HG03354 (cell line): ENCODE results near the gene COP1.
"Not testable (repeated sequence)": the region's sequence is repeated elsewhere in the genome, so short reads cannot be mapped to it uniquely, and the experiment has no call there.

Source experiments
- ATAC-seq: cut with Tn5 transposase; IDR thresholded peaks from one replicate; pipeline ENCODE4 v1.9.1; 2021; ENCODE audit warnings: mild to moderate bottlenecking; ENCODE audit not compliant: unreplicated experiment, poor library complexity, severe bottlenecking

COP1 gene

GRCh38 chr1:176144526-176144925 is 62.6 kb downstream of the COP1 start:
- no peak for ATAC-seq

DNA sequence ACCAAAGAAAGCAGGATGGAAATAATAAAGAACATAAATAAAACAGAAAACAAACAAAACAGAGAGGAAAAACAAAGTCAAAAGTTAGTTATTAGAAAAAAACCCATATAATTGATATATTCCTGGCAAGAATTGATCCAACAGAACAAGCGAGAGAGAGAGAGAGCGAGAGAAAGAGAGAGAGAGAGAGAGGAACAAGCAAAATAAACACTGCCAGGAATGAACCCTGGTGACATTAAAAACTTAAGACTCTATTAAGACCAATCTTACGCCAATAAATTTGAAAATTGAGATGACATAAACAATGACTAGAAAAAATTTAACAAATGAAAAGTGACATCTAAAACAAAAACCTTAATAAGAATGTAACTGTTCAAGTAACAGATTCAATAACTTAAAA is 64.1 kb downstream of the COP1 start:
- no peak for ATAC-seq

- ATAC-seq: no peak
Measured at GRCh38 chr1:176141449-176141848, 65.6 kb downstream of the COP1 start.

- no peak for ATAC-seq
Measured at GRCh38 chr1:176136891-176137290, 70.2 kb downstream of the COP1 start.

- ATAC-seq: no peak
Measured at GRCh38 chr1:176134666-176135065, 72.4 kb downstream of the COP1 start.

- ATAC-seq: no peak
Measured at GRCh38 chr1:176122282-176122681, 84.8 kb downstream of the COP1 start.

- no peak for ATAC-seq
Measured at GRCh38 chr1:176119549-176119948, 87.5 kb downstream of the COP1 start.

DNA sequence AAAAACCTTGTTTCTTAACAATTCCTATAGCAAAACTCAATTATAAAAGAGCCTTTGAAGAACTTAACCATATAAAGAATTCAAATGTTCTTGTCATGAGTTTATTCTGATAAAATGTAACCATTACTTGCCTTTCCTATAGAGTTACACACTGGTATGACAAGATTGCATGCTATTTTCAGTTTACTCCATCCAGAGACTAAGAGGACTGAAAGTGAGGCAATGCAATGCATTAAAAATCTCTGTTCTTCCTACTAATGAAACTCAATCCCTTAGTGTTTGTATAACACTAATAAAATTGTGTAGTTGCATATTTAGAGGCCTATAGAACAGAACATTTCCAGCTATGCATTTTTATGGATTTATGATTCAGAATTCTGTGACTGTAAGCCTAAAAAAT is 88.1 kb downstream of the COP1 start:
- no peak for ATAC-seq

GRCh38 chr1:176111835-176112234 is 95.3 kb downstream of the COP1 start:
- ATAC-seq: no peak

GRCh38 chr1:176110203-176110602 is 96.9 kb downstream of the COP1 start:
- no peak for ATAC-seq

- ATAC-seq: no peak
Measured at GRCh38 chr1:176102768-176103350, 104.2 kb downstream of the COP1 start.

DNA sequence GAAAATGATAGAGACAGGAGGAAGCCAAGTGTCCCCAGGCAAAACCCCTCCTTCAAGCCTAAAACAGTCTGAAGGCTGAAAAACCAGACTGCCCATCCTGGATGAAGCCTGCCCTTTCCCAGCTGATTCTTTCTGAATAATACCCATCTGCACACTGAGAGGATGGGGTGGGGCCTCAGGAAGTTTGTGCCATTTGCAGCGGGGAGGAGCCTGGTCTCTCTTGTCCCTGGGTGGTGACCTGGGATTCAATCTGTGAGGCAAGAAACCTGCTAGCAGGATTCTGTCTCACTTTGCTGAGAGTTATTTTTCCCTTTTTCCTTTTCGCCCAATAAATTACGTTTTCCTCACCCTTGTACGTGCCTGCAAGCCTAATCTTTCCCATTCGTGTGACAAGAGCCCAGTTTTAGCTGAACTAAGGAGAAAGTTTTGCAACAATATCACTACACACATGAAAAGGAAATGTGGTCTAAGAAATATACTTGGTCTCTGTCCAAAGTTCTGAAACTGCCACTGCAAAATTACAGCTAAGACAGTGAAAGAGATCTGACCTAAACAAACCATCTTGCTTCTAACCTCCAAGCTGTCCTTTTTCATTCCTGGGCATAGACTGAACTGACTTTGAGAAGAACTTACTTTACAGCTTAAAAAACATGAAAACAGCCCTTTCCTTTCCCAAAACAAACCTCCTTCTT is 105.0 kb downstream of the COP1 start:
- no peak for ATAC-seq

DNA sequence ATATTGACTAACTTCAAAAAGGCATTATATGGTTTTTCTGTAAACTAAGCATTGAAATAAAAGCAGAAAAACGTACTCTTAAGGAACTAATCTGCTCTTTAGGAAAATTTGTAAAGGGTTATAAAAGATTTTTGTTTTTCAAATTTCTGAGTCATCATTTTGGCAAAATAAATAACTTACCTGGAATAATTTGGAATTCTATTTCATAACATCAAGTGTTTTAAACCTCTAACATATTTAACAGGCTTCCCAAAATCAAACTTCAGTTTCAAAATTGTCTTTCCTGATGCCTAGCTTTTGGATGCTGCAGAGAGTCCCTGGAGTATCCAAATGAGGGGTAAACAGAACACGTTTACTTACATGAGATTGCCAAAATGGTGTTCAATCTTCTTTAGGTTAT is 108.5 kb downstream of the COP1 start:
- ATAC-seq: no peak

DNA sequence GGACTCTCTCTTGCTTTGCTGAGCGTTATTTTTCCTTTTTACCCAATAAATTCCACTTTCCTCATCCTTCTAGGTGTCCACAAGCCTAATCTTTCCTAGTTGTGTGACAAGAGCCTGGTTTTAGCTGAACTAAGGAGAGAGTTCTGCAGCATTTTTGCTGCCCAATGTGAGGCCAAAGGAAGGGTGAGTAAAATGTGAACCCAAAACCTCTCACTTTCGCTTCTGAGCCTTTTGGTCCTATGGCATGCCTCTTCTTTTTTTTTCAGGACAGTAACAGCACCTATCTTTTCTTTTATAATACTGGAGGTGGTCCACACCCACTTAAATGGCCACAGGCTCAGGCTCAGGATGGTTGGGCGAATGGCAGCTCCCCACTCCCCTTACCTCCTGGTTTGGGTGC is 111.1 kb downstream of the COP1 start:
- no peak for ATAC-seq

- ATAC-seq: no peak
Measured at GRCh38 chr1:176090766-176091165, 116.3 kb downstream of the COP1 start.

GRCh38 chr1:176087746-176088145 is 119.3 kb downstream of the COP1 start:
- not testable (repeated sequence) for ATAC-seq

DNA sequence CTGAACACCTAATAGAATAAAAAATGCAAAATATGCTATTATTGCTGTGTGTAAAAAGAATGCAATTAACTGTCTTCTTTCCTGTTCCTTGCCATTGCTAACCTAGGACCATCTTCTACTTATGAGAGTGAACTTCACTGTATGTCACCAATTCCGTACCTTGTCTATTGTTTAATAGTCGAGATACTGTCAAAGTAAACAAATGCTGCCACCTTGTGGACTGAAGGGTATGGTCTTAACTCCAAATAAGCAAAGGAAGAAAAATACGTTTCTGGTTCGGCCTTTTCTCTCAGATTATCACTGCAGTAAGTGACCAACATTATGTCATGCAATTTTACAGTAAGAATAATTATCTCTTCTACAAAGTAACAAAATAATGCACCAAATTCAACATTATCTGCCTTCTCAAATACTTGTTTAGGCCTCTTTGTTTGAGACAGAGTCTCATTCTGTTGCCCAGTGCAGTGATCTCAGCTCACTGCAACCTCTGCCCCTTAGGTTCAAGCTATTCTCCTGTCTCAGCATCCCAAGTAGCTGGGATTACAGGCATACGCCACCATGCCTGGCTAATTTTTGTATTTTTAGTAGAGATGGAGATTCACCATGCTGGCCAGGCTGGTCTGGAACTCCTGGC is 133.4 kb downstream of the COP1 start:
- peak; percentile 66 for ATAC-seq

- ATAC-seq: no peak
Measured at GRCh38 chr1:176068901-176069300, 138.2 kb downstream of the COP1 start.

- no peak for ATAC-seq
Measured at GRCh38 chr1:176068256-176068655, 138.8 kb downstream of the COP1 start.

- no peak for ATAC-seq
Measured at GRCh38 chr1:176066709-176067108, 140.4 kb downstream of the COP1 start.

GRCh38 chr1:176058686-176059085 is 148.4 kb downstream of the COP1 start:
- no peak for ATAC-seq
